NK-92 (cell line): ENCODE data around the gene SPSB4.
"Not testable (repeated sequence)": the region's sequence is repeated elsewhere in the genome, so short reads cannot be mapped to it uniquely, and the experiment has no call there.

Source experiments
- DNase-seq: peaks from one replicate; lab custom pipeline; 2025; ENCODE audit not compliant: unreplicated experiment; lab: John Stamatoyannopoulos, UW

The SPSB4 gene

DNA sequence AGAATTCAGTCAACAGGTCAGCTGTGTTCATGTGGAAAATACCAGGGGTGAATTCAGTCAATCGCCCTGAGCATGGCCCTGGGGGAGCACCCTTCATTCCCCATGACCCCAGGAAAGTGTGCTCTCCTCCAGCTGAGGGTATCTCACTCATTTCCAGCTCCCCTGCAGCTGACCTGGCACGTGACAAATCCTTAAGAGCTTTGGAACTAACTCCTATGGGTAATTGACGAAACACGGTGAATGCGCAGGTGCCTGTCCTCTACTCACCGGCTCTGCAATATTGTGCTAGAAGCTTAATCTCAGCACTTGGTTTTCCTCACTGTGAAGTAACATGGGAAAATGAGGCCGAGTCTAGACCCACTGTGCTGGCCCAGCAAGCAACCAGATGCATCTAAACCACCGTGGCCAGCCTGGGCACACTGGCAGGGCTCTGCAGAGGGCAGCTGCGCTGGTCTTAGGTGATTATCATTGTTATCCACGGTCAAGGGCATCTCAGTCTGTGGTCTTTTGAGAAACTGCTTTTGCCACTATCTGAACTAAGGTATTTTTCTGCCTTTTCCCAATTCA lies 63.1 kb downstream of the SPSB4 start:
- DNase-seq, result no peak

DNA sequence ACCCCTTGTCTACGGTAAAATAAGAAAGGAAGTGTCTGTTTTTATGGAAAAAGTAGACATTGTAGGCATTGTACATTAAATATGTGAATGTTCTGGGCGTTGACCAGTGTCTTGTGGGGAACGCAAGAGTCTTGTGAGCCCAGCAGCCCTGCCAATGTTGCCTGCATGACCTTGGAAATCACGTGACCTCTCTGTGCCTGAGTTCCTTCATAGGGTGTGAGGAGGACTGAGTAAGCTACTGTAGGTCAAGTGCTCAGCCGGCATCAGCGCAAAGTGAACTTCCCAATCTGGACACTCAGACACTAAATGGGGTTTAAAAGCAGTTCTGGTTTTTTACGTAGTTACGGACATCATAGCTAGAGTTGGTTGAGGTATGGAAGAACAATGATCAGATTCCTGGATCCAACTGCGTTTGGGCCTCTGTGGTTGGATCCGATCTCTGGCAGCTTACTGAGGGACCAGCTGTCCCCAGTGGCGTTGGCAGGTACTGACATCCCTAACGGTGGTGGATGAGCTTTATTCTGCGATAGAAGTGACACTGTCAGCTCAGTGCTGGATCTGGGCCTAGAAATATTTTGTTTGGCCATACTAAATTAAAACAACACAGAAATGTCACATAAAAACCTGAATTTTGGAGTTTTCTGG lies 63.8 kb downstream of the SPSB4 start:
- DNase-seq, result no peak

GRCh38 chr3:141115789-141116541 lies 64.8 kb downstream of the SPSB4 start:
- DNase-seq, result no peak

GRCh38 chr3:141116721-141117120 lies 65.6 kb downstream of the SPSB4 start:
- no peak for DNase-seq

DNA sequence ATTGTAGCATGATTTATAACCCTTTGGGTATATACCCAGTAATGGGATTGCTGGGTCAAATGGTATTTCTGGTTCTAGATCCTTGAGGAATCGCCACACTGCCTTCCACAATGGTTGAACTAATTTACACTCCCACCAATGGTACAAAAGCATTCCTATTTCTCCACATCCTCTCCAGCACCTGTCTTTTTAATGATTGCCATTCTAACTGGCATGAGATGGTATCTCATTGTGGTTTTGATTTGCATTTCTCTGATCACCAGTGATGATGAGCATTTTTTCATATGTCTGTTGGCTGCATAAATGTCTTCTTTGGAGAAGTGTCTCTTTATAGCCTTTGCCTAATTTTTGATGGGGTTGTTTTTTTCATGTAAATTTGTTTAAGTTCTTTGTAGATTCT lies 66.8 kb downstream of the SPSB4 start:
- not testable (repeated sequence) for DNase-seq

DNA sequence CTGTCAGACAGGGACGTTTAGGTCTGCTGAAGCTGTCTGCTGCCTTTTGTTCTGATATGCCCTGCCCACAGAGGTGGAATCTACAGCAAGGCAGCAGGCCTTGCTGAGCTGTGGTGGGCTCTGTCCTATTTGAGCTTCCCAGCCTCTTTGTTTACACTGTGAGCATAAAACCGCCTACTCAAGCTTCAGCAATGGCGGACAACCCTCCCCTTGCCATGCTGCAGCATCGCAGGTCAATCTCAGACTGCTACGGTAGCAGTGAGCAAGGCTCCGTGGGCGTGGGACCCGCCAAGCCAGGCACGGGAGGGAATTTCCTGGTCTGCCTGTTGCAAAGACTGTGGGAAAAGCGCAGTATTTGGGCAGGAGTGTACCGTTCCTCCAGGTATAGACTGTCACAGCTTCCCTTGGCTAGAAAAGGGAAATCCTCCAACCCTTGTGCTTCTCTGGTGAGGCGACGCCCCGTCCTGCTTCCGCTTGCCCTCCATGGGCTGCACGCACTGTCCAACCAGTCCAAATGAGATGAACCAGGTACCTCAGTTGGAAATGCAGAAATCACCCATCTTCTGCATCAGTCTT lies 71.4 kb downstream of the SPSB4 start:
- no peak for DNase-seq

DNA sequence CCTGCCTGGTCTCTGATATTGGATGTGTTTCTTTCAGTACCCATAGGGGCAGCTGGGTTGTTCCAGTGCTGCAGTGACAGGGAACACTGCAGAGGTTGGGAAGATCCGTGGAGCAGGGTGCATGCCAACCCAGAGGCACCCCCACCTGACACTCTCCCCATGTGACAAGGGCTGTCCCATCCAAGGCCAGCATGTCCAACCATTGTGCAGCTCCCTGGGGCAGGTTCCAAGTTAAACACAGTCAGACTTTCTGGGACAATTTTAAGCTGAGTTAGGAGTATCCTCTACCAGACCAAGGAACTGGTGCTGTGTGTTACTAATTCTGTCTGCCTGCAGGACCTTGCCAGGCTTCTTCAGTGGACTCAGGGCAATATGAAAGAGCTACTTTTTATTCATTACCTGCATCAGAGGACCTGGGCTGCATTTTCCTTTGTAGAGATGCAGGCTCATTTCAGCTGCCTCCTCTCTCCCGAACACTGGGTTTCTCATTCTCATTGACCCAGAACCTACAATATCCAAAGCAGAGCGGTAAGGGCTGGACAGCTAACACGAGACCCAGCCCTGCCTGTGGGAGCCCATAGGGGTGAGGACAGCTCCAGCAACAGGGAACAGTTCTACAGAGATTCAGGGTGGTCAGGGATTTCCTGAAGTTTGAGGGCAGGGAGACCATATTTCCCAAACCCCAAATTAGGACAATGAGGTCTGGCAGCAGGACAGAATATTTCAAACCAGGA lies 72.7 kb downstream of the SPSB4 start:
- no peak for DNase-seq

DNA sequence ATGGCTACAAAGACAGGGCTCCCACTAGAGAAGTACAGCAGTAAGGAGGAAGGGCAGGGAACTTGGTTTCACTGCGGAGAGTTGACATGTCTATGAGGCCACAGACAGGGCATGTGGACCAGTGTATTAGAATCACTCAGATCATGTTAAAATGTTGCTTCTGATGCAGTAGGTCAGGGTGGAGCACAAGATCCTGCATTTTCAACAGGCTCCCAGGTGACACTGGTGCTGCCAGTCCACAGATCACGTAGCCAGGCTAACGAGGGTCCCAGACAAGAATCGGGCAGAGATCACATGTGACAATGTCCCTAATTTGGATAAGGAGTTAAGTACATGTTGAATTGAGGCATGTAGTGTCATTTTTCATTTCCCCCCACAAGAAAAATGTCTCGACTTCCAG lies 73.6 kb downstream of the SPSB4 start:
- DNase-seq, result no peak

DNA sequence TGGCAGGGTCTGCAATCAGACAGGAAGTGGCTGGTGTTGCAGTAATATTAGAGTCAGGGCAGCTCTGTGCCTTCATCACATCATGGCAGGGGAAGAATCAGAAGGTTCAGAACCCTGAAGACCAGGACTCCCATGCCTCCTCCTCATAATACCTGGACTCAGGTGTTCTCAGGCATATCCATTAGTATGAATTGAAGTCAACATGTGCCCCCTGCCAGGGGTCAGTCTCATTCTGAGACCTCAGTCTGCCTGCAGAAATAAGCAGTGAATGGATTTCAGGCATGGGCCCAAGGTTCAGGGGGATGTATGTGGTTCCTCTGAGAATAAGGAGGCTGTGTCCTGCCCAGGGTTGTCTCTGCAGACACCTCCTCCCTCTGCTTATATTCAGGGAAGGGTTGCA lies 74.2 kb downstream of the SPSB4 start:
- no peak for DNase-seq

GRCh38 chr3:141126661-141127343 lies 75.7 kb downstream of the SPSB4 start:
- no peak for DNase-seq

DNA sequence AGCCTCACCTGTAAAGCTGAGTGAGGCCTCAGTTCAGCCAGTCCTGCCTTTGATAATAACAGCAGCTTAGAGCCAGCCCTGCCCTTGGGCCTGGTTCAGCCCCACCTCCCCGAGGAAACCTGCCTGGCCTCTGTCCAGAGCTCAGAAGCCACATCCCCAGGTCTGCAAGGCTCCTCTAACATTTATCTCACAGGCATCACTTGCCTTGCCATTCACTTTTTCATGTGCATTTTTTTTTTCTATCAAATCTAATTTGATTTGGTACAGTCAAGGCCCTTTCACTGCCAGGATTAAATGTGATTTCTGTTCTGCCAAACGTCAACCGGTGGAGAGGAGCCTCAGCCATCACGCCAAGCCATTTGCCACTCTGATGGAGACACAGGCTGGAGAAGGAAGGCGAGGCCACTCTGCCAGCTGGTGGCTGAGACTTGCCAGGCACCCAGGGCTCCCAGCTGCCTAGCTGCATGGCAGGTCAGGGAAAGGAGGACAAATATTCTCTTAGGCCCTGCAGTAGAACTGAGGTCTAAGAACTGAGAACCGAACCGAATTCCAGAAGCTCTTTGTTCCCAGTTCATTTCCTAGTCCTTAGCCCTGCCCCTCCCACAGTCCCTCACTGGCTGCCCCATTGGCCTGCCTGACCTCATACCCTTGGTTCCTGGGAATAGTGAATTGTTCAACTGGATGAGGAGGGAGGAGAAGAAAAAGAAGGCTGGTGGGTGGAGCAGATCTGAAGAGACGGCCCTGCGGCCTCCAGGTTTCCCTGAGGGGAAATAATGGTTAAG lies 76.4 kb downstream of the SPSB4 start:
- no peak for DNase-seq

DNA sequence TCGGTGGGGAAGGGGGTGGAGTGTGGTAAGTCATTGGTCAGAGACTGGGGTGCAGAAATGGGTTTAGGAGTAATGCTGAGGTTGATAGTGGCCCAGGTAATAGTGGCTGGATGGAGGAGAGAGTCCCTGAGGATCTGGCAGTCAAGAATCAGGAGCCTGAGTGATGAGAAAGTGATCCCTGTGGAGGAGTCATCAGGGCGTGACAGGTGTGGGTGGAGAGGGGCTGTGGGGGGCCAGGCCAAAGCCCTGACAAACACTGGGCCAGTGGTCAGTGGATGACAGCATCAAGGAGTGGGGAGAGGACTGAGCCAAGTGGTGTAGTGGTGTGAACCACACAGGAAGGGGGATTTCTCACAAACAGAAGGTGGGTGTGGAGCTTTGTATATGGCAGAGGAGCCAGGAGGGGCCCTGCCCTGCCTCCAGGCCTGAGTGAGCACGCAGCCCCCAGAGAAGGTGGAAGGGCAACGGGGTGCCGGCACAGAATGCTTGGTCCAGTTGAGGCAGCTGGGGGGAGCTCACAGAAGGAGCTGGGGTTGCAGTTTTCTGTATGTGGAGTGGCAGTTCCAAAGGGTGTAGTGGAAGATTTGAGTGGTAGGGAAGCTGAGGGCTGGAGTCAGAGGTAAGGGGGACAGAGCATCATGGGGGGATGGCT lies 77.1 kb downstream of the SPSB4 start:
- no peak for DNase-seq

- no peak for DNase-seq
These were observed 77.9 kb downstream of the SPSB4 start for GRCh38 chr3:141129049-141129448.

GRCh38 chr3:141129541-141130011 lies 78.4 kb downstream of the SPSB4 start:
- no peak for DNase-seq

DNA sequence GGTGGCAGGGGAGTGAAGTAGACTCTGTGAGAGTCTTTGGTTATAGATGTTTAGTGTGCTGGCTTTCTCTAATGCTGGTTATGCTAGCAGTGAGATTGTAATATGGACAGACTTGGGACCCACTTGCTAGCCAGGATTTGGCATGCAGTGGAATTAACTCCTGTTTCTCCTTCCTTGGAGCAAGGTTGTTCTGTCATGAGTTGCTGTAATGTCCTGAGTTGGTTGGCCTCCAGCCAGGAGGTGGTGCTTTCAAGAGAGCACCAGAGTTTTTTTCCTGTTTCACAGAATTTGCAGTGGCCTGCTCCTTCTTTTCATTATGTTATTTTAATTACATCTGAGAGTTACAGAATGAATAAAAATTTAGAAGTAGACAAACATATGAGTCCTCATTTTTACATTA lies 92.4 kb downstream of the SPSB4 start:
- DNase-seq, result no peak

DNA sequence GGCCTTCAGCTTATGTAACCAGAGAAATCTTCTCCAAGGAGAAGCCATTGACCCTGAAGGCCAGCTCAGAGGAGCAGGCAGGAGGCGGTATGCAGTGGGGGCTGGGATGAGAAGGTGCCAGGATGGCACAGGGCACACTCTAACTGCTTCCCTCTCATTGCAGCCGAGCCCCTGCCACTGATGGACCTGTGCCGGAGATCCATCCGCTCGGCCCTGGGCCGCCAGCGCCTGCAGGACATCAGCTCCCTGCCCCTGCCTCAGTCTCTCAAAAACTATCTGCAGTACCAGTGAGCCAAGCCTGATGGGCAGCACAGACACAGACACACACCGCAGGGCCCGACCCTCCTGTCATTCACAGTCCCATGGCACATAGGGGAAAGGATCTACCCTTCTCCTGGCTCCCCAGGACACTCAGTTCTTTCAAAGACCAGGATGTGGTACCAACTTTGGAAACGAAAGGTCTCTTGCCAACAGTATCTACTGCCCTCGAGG lies 95.9 kb downstream of the SPSB4 start:
- DNase-seq, result no peak

GRCh38 chr3:141147657-141148056 lies 96.5 kb downstream of the SPSB4 start:
- DNase-seq, result no peak

DNA sequence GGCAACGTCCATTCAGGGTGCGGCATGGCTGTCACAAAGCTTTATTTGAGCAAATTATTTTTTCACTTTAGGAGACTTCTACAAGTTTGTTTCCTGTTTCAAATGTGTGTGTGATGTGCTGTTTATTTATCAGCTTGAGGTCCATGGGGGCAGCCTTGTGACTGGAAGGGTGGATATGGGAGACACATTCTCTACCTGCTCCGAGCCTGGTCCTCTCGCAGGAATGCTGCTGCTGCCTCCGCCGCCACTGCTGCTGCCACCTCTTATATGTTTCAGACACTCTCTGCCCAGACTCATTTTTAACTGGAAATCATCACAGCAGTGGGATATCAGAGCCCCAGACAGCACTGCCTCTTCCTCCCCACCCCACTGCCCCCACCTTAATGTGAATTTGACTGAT lies 97.0 kb downstream of the SPSB4 start:
- DNase-seq, result no peak

DNA sequence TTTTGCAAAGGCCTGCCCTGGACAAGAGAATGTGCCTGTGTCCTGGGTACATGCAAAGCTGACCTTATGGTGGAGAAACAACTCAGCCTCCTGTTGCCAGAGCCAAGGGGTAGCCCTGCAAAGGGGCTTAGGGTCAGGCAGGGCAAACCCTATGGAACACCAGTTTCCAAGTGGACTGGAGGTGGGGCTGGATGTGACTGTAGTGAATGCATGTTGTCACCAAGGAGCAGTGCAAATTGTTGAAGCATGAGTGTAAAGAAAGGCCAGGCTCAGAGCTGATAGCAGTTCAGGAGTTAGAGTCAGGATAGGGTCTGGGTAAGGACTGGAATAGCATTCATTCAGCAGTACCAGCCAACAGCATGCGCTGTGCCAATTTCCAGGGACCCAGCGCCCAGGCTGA lies 97.6 kb downstream of the SPSB4 start:
- no peak for DNase-seq
